ENCODE results near the gene SUN3. TPM values are rescaled to one million over a fixed set of nuclear protein-coding genes. Genes with fewer than 3 reads are reported as not detected.

Gene SUN3
- total and polyA plus RNA-seq, 2 donors from 2014 or later: 0.54 TPM; not detected in 1

DNA sequence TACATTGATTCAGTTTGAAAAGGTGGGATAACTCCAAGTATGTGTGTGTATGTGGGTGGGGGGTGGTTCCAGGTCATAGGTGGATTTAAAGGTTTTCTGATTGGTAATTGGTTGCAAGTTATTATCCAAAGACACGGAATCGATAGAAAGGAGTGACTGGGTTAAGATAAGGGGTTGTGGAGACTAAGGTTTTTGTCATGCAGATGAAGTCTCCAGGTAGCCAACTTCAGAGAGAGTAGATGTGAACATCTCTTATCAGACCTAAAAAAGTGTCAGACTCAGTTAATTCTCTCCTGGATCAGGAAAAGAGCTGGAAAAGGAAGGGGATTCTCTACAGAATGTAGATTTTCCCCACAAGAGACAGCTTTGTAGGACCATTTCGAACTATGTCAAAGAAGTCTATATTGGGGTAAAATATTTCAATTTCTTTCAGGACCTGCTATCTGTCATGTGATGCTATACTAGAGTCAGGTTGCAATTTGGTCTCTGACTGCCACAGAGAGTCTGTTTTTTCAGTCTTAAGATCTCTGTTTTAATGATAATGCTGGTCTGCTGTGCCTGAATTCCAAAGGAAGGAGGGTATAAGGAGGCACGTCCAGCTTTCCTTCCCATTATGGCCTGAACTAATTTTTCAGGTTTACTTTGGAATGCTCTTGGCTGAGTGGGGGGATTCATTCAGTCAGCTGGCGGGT, 10.1 kb upstream of the SUN3 start:
- peaks cover 11% of the 10 kb centered on the region for H3K27me3 ChIP-seq (ENCODE audit: control insufficient read depth, insufficient read depth, low read length)
- DNase-seq (no peak), FAIRE-seq (no peak)
- peaks cover 0 to 8% (median 0%) of the 10 kb centered on the region in 3 donors for H3K4me1 ChIP-seq (ENCODE audit: control insufficient read depth in 2 of 3, insufficient read depth in 2 of 3, low read depth in 1 of 3, low read length in 3 of 3)
- no peak overlapping the region for H3K9ac ChIP-seq (ENCODE audit: low read length in 3 of 3)
- H3K36me3 ChIP-seq (ENCODE audit: control insufficient read depth in 2 of 3, insufficient read depth in 3 of 3, low read length in 3 of 3): no peaks in the 10 kb centered on the region
- TF ChIP-seq, protein P1, sequence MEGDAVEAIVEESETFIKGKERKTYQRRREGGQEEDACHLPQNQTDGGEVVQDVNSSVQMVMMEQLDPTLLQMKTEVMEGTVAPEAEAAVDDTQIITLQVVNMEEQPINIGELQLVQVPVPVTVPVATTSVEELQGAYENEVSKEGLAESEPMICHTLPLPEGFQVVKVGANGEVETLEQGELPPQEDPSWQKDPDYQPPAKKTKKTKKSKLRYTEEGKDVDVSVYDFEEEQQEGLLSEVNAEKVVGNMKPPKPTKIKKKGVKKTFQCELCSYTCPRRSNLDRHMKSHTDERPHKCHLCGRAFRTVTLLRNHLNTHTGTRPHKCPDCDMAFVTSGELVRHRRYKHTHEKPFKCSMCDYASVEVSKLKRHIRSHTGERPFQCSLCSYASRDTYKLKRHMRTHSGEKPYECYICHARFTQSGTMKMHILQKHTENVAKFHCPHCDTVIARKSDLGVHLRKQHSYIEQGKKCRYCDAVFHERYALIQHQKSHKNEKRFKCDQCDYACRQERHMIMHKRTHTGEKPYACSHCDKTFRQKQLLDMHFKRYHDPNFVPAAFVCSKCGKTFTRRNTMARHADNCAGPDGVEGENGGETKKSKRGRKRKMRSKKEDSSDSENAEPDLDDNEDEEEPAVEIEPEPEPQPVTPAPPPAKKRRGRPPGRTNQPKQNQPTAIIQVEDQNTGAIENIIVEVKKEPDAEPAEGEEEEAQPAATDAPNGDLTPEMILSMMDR (IDR thresholded peaks at IDR 0.05; ENCODE audit: borderline replicate concordance, extremely low read depth, insufficient read depth): no peak
- H3K9me3 ChIP-seq (ENCODE audit: control insufficient read depth in 2 of 3, insufficient read depth in 1 of 3, low read length in 3 of 3): no peaks in the 10 kb centered on the region
- intact Hi-C loops (cut with DNase I): no loop called here
- no peak overlapping the region for H3K4me3 ChIP-seq (ENCODE audit: low read length in 3 of 3)
- H3K27ac ChIP-seq (ENCODE audit: low read depth in 2 of 2, low read length in 2 of 2): no peak overlapping the region

DNA sequence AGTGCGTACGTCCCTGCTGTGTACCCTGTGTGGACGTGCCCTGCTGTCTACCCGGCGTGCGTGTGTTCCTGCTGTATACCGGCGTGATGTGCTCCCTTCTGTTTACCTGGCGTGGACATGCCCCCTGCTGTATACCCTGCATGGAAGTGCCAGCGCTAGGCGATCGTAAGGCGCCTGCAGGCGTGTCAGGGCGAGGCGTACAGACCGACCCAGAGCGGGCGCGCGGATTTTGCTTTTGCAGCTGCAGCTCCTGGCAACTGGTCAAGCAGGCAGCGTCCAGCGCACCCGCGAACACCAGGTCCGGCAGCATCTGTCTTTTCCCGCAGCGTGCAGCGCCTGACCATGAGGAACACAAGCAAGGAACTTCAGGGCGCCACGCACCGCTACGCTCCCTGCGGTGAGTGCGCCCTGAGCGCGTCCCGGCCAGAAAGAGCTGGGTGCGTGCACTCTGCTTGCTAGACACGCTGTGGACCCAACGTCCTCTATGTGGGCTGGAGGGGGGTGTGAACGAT, 7.1 kb upstream of the SUN3 start:
- intact Hi-C loops (cut with DNase I): no loop called here
- Histone ChIP-seq H3K27ac (ENCODE audit: low read depth in 2 of 2, low read length in 2 of 2) (no peak overlapping the region), H3K9me3 (ENCODE audit: control insufficient read depth in 2 of 3, insufficient read depth in 1 of 3, low read length in 3 of 3) (no peaks in the 10 kb centered on the region), H3K36me3 (ENCODE audit: control insufficient read depth in 2 of 3, insufficient read depth in 3 of 3, low read length in 3 of 3) (no peaks in the 10 kb centered on the region), H3K4me3 (ENCODE audit: low read length in 3 of 3) (peak overlapping the region; percentile 55 to 72 (median 70)), H3K27me3 (ENCODE audit: control insufficient read depth, insufficient read depth, low read length) (peaks cover 13% of the 10 kb centered on the region), H3K9ac (ENCODE audit: low read length in 3 of 3) (peak overlapping the region in 2 of 3 donors; percentile 25 to 26), H3K4me1 (ENCODE audit: control insufficient read depth in 2 of 3, insufficient read depth in 2 of 3, low read depth in 1 of 3, low read length in 3 of 3) (peaks cover 0 to 8% (median 0%) of the 10 kb centered on the region in 3 donors)
- TF ChIP-seq, protein P1 (IDR thresholded peaks at IDR 0.05; ENCODE audit: borderline replicate concordance, extremely low read depth, insufficient read depth): no peak
- FAIRE-seq: no peak
- peak; percentile 55 to 83 (median 58) for DNase-seq

DNA sequence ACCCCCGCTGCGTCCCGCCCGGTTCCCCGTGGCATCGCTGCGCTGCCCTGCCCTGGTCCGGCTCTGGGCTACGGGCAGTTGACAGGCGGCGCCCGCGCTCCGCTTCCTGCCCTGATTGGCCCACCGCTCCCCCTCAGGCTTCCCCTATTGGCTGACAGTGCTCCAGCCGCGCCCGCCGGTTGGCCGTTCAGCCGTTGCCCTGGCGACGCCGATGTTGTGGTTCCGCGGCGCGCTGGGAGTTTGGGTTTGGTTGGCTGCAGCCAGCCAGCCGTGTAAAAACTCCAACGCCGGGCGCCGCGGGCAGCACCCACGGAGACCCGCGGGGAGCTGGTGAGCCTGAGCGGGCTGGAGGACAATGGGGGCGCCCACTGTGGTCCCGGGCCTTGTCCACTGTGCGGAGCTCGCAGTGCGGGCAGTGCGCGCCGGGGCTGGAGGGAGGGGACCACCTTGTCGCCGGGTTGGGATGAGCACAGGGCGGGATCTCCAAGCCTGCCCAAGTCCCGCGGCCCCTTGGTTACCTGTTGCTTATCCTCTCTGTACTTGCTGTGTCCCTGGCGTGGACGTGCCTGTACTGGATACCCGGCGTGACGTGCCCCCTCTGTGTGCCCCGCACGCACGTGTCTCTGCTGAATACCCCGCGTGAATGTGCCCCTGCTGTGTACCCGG, 6.5 kb upstream of the SUN3 start, which contains the start of gene C7orf57:
Gene C7orf57, plus strand, starts transcription at position 243 of the 666 bp plus-strand sequence. CDS start 766 bp downstream, outside the sequence.
- Histone ChIP-seq H3K4me1 (ENCODE audit: control insufficient read depth in 2 of 3, insufficient read depth in 2 of 3, low read depth in 1 of 3, low read length in 3 of 3) (peaks cover 0 to 8% (median 0%) of the 10 kb centered on the region in 3 donors), H3K9me3 (ENCODE audit: control insufficient read depth in 2 of 3, insufficient read depth in 1 of 3, low read length in 3 of 3) (no peaks in the 10 kb centered on the region), H3K27ac (ENCODE audit: low read depth in 2 of 2, low read length in 2 of 2) (no peak within 1 kb of the TSS), H3K27me3 (ENCODE audit: control insufficient read depth, insufficient read depth, low read length) (peaks cover 13% of the 10 kb centered on the region), H3K4me3 (ENCODE audit: low read length in 3 of 3) (peak within 1 kb of the TSS; percentile 55 to 72 (median 70)), H3K36me3 (ENCODE audit: control insufficient read depth in 2 of 3, insufficient read depth in 3 of 3, low read length in 3 of 3) (no peaks in the 10 kb centered on the region), H3K9ac (ENCODE audit: low read length in 3 of 3) (peak within 1 kb of the TSS in 2 of 3 donors; percentile 25 to 26)
- intact Hi-C loops (cut with DNase I): no loop called here
- peak; percentile 93 to 98 (median 95) for DNase-seq
- no peak for FAIRE-seq
- TF ChIP-seq, protein P1 (IDR thresholded peaks at IDR 0.05; ENCODE audit: borderline replicate concordance, extremely low read depth, insufficient read depth): peak; percentile 34
